ENCODE results near the gene PLA2G1B.
"Not testable (repeated sequence)": the region's sequence is repeated elsewhere in the genome, so short reads cannot be mapped to it uniquely, and the experiment has no call there.

PLA2G1B gene

DNA sequence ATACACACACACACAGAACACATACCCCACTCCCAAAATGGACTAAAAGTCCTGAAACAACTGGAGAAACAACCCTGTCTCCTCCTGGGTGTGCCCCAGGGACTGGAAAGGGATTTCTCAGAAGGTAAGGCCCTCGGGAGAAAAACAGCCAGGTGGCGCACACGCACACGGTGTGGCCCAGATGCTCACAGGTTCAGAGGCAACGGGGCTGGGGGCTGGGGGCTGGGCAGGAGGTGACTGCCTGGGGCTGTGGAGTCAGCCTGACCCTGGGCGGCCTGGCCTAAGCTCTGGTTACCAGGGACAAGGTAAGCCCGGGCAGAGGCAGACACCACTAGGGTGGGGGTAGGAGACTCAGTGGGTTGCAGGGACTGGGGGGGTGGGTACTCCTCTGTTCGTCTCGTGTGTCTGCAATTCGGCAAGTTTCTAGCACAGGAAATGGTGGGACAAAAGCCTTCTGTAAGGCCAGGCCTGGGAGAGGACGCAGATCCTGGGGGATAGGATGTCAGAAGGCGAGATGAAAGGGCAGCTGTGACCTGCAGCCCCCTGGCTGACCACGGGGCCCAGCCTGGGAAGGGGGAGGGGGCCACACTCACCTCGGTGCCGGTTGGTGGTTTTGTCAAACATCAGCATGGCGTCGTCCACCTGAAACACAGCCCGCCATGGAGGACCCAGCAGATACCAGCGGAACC is 31.0 kb upstream of the PLA2G1B start:
- DNase-seq: no peak

DNA sequence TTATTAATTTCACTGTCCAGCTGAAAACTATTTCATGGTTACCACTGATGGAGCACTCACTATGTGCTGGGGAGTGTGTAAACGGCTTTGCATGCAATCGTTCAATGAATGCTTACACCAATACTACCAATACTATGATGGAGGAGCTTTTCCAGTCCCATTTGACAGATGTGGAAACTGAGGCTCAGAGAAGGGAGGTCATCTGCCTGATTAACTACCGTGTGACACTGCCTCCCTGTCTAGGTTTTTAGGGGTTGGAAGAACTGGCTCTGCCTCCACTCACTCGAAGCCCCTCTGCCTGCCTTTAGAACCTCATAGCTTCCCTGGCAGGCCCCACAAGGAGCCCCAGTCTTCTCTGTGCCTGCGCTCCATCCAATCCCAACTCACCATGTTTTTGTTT is 29.5 kb upstream of the PLA2G1B start:
- DNase-seq: no peak

DNA sequence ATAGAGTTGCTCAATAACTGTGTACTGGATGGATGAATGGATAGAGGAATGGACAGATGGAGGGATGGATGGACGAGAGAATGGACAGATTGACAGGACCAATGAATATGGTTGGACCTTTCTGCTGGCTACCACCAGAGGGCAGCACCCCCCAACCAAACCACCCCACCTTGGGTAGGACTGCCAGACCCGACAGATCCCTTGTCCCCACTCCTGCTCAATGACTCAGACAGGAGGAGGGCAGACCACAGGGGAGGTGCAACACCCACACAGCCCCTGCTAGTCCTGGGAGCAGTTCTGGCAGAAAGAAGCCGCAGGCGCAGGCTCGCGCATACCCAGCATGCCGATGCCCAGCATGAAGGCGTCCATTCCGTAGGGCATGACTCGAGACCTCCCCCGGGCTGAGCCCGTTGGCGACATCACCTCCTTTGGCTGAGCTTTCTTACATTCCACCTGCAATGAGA is 29.0 kb upstream of the PLA2G1B start:
- no peak for DNase-seq

DNA sequence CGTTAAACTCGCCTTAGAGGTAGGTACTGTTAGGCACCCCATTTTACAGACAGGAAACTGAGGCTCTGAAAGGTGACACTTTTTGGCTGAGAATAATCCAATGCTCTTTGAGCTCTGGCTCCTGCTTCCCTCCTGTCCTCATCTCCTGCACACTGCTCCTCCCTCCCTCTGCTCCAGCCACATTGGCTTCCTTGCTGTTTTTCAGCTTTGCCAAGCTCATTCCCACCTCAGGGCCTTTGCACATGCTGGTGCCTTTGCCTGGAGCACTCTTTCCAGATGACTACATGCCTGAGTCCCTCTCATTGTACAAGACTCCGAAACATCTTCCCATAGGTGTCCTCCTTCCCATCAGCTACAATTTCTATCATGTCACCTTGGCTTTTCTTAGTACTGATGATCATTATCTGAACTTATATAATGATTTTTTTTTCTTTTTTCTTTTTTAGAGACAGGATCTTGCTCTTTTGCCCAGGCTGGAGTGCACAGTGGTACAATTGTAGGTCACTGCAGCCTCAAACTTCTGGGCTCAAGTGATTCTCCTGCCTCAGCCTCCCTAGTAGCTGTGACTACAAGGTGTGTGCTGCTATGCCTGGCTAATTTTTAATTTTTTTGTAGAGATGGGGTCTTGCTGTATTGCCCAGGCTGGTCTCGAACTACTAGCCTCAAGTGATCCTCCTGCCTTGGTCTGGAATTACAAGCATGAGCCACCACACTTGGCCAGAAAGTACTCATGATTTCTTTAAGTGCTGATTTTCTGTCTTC is 26.2 kb upstream of the PLA2G1B start:
- no peak for DNase-seq

DNA sequence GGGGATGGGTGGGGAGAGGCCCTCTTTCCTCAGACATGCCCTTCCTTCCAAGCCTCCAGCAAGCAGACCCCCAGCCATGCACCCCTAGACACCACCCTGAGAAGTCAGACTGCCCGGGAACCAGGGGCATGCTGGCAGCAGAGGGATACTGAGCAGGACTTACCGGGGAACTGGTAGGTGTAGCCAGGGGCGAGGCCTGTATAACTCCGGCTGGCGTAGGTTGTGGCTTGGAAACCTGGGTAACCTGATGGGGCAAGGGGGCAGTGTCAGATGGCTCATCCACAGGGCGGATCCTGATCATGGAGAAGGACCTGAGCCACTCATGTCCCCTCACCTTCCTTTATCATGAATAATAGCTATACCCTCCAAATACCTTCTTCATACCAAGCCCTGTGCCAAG is 25.6 kb upstream of the PLA2G1B start:
- DNase-seq: no peak

DNA sequence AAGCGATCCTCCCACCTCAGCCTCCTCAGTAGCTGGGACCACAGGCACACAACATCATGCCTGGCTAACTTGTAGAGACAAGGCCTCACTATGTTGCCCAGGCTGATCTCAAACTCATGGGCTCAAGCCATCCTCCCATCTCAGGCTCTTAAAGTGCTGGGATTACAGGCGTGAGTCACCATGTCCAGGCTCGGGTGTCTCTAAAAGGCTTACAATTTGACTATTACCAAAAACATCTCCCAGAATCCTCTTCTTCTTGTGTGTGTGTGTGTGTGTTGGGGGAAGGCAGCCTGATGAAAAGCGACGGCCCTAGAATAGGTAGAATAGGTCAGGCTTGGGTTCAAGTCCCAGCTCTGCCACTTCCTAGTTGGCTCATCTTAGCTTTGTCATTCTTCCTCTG is 24.5 kb upstream of the PLA2G1B start:
- no peak for DNase-seq

DNA sequence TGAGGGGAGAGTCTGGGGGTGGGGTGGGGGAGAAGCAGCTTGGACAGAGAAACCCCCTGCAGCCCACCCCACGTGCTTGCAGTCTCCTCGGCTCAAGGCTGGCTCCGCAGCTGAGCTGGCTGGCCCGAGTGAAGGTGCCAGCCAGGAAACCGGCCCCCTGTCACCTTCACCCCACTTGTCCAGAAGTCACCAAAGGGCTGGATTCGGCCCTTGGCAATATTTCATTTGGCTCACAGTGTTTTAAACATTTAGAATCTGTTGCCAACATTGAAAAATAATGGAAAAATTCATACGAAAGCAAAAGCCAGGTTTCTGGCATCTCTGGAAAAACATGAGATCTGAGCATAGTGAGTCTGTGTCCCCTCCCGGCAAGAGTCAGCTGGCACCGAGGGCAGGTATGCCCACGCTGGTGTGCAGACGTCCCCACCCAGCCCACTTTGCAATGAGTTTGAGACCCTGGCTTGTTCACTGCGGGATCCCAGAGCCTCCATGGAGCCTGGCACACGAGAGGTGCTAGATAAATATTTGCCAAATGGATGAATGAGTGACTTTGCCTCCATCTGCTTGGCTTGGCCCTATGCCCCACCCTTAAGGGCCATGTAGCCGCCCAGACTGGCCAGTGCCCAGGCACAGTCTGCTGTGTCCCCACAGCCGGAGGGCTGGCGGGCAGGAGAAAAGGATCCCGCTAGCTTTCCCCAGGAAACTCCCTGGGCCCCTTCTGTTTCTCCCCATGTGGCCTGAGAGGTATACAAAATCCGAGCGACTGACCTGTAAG is 23.2 kb upstream of the PLA2G1B start:
- DNase-seq: no peak

DNA sequence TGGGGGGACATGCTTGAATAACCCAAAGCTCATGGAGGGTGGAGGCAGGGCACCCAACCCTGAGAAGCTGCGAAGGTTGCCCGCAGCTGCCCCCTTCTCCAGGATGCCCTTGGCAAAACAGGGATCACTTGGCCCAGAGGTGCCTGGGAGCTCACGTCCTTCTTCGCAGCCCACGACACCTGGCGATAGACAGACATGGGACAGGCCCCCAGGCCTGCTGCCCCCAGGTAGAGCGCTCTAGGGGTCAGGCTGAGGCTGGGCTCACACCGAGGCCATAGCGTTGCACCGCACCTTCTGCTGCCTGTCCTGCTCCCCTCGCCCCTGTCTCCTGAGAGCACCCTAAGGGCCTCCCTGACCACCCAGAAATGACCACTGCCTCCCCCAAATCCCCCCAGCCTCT is 20.2 kb upstream of the PLA2G1B start:
- DNase-seq: no peak

DNA sequence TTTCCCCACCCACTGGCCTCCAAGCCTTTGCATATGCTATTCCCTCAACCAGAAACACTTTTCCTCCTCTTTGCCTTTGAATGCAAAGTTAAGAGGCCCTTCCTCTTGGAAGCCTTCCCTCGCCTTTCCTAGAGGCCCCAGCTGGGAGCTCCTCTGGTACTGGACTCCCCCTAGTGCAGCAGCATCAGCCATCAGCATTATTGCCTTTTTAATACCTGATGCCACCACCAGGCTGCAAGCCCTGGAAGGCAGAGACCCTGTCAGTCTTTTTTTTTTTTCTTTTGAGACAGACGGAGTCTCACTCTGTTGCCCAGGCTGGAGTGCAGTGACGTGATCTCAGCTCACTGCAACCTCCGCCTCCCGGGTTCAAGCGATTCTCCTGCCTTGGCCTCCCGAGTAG is 19.1 kb upstream of the PLA2G1B start:
- no peak for DNase-seq

DNA sequence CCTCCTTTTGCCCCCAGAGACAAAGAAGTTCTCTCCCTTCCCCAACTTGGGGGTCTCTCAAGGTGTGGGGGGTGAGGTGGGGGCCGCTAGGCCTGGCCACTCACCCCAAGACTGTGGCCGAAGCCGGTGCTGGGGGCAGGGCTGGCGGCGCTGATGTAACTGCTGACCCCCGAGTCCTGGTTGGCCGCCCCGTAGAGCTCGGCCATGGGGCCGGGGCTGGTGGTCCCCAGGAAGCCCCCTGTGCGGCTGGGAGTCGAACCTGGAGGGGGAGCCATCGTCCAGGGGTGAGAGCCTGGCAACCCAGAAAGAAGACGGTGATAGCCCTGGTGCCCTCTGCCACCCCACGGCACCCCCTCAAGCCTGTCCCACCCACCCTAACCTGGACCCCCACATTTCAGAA is 18.5 kb upstream of the PLA2G1B start:
- no peak for DNase-seq

DNA sequence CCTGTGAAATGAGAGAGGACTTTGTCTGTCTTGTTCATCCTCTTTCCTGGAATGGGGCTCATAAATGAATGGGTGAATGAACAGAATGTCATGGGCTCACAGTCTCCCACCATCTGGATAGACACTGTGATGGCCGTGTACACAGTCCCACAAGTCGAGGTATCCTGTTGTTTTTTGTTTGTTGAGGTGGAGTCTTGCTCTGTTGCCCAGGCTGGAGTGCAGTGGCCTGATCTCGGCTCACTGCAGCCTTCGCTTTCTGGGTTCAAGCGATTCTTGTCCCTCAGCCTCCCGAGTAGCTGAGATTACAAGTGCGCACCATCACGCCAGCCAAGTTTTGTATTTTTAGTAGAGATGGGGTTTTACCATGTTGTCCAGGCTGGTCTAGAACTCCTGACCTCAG is 16.1 kb upstream of the PLA2G1B start:
- DNase-seq: no peak

DNA sequence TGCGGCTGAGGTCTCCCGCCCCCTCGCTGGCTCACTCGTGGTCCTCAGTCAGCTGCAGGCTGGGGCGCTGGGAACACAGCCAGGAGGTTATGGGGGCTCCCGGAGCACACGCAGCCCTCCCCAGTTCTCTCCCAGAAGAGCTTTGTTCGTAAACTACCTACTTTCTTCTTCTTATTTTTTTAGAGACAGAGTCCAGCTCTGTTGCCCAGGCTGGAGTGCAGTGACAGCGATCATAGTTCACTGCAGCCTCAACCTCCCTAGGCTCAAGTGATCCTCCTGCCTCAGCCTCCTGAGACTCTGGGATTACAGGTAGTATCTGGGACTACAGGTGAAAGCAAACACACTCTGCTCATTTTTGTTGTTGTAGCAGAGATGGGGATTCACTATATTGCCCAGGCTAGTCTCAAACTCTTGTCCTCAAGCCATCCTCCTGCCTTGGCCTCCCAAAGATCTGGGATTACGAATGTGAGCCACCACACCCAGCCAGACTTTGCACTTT is 15.5 kb upstream of the PLA2G1B start:
- no peak for DNase-seq

DNA sequence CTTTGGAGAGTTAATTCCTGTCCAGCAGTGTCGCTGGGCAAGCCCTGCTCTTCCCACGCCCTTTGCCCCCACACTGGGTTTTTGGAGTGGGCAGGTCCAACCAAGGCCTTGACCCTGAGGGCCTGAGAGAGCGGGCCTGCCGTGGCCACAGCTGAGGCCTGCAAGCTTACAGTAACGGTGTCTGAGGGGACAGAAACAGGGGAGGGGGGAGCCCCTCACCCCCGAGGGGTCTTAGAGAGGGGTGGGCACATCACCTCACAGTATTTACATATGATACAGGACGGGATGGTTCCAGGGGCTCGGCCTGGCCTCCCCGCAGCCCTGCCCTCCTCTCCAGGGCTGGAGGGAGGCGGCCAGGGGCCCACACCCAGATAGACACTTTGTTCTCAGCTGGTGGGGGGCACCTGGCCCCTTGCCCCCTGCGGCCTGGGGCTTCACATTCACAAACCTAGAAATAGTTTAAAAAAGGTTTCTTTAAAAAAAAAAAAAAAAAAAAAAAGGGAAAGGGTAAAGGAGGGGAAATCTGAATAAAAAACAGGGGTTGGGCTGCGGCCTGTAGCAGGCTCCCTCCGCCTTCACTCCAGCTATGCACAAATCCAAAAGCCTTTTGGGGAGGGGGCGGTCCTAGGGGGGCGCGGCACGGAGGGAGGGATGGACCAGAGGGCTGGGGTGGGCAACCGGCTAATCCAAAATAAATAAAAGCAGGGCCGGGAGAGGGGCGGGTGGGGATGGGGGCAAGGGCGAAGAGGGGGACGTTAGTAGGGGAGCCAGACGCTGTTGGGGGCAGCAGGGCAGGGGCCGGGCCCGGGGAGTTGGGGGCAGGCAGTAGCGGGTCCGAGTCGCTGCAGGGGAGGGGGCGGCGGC is 14.8 kb upstream of the PLA2G1B start:
- no peak for DNase-seq

DNA sequence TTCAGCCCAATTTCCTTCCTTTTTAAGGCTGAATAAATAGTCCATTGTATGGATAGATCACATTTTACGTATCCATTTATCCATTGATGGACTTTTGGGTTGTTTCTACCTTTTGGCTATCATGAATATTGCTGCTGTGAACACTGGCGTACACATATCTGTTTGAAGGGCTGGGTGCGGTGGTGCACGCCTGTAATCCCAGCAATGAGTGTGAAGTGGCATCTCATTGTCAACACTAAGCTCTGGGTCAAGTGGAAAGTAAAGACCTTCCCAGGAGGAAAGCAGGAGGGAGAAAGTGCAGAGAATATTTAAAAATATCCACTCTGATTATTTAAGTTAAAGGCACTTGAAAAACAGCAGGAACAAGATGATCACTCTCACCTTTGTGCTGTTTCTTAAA is 11.7 kb upstream of the PLA2G1B start:
- no peak for DNase-seq

DNA sequence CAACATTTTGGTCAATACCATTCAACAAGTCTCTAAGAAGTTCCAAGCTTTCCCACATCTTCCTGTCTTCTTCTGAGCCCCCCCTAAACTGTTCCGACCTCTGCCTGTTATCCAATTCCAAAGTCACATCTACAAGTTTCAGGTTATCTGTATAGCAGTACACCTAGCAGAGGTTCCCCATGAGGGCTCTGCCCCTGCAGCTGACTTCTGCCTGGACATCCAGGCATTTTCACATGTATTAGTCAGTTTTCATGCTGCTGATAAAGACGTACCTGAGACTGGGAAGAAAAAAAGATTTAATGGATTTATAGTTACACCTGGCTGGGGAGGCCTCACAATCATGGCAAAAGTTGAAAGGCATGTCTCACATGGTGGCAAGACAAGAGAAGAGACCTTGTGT is 10.2 kb upstream of the PLA2G1B start:
- no peak for DNase-seq

DNA sequence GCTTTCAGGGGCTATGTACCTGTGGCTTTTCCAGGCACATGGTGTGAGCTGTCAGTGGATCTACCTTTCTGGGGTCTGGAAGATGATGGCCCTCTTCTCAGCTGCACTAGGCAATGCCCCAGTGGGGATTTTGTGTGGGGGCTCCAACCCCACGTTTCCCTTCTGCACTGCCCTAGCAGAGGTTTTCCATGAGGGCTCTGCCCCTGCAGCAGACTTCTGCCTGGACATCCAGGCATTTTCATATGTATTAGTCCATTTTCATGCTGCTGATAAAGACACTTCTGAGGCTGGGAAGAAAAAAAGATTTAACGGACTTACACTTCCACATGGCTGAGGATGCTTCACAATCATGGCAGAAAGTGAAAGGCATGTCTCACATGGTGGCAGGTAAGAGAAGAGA is 8.8 kb upstream of the PLA2G1B start:
- not testable (repeated sequence) for DNase-seq

DNA sequence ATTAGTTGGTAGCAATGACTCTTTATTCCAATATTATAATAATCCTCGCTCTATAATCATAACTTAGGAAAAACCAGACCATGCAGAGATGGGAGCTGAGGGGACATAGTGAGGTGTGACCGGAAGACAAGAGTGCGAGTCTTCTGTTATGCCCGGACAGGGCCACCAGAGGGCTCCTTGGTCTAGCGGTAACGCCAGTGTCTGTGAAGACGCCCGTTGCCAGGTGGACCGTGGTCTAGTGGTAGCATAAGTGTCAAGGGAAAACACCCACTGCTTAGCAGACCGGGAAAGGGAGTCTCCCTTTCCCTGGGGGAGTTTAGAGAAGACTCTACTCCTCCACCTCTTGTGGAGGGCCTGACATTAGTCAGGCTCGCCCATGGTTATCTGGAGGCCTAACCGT is 7.9 kb upstream of the PLA2G1B start:
- not testable (repeated sequence) for DNase-seq

DNA sequence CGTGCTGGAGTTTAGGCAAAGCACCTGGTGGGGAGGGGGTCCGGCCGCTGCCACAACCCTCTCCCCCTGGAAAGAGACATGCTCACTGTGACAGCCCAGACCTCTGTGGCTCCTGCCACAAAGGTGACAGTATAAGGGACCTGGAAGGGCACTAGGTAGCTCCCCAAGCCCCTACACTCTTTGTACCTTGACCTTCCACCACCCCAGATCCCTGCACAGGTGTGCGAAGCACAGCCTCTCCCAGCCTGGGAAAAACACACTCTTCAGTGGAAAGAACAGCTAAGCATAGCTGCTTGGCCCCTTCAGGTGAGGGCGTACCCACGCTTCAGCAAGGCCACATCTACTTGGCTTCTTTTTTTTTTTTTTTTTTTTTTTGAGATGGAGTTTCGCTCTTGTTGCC is 4.9 kb upstream of the PLA2G1B start:
- DNase-seq: no peak

DNA sequence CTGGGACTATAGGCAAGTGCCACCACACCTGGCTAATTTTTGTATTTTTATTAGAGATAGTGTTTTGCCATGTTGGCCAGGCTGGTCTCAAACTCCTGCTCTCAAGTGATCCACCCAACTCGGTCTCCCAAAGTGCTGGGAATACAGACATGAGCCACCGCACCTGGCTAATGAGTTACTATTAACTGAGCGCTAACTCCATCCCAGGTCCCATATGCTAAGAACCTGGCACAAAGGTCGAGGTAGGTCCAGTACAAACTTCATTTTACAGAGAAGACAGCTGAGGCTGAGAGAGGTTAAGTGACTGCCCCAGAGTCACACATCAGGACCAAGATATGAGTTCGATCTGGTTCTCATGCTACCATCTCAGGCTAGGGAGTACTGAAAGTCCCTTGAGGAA is 4.5 kb upstream of the PLA2G1B start:
- DNase-seq: no peak

DNA sequence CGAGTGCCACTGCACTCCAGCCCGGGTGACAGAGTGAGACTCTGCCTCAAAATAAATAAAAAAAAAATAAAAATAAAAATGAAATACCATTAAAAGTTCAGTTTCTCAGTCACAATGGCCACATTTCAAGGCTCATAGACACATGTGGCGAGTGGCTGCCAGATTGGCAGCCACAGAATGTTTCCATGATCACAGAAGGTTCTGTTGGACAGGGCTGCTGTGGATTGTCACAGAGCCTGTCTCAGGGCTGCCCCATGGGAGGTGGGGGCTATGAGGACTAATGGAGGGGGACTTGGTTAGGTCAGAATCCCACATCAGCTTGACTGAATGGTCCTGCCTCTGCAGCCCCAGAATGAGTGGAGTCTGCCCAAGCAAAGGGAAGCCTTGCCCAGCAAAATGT is 3.8 kb upstream of the PLA2G1B start:
- DNase-seq: no peak

DNA sequence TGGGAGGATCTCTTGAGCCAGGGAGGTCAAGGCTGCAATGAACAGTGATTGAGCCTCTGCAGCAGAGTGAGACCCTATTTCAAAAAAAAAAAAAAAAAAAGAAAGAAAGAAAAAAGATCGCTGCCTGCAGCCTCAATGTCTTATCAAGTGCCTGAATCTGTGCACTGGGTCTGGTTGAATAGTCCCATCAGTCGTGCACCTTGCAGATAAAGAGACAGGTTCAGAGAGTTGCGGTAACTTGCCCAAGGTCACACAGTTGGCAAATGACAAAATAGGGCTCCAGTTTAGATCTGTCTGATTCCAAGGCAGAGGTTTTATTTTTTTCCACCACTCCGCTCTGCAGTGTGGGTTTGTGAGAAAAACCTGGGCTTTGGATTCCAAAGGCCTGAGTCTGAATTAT is 649 bp upstream of the PLA2G1B start:
- DNase-seq: no peak

DNA sequence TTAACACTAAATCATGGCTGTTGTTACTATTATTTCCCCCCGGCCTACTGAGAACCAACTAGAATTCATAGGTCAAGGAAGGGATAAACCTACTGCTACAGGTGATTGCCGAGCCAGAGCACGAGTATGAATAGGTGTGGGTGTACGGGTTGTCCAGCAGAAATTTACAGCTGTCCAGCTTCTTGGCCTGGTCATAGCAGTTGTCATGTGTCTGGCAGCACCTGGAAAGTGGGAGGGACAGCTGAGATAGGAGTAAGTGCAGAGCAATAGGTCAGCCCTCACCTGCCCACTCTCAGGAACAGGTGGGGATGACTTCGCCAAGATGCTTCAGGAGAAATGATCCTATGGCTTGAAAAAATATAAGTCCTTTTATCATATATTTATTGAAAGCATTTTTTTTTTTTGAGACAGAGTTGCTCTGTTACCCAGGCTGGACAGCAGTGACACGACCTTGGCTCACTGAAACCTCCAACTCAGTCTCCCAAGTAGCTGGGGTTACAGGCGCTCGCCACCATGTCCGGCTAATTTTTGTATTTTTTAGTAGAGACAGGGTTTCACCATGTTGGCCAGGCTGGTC is 2.6 kb downstream of the PLA2G1B start:
- no peak for DNase-seq
